Melanocyte of skin (primary cell): ENCODE data around the gene CKB. TPM values are rescaled to one million over a fixed set of nuclear protein-coding genes. Genes with fewer than 3 reads are reported as not detected.

Source experiments
- small RNA-seq, 2 donors: library from RNA; depleted of rRNA; stranded (forward); fragments of <200 nt; gene quantifications; one replicate each; pipeline ENCODE3, GENCODE V24; 2012
- total RNA-seq, 2 donors: library from RNA; depleted of rRNA; stranded (reverse); fragments of >200 nt; gene quantifications; 2 replicates each; pipeline ENCODE4 v1.2.3, GENCODE V29; 2012

CKB gene
- total RNA-seq, result 1 to 10 TPM; 4.1 to 5.7 TPM

DNA sequence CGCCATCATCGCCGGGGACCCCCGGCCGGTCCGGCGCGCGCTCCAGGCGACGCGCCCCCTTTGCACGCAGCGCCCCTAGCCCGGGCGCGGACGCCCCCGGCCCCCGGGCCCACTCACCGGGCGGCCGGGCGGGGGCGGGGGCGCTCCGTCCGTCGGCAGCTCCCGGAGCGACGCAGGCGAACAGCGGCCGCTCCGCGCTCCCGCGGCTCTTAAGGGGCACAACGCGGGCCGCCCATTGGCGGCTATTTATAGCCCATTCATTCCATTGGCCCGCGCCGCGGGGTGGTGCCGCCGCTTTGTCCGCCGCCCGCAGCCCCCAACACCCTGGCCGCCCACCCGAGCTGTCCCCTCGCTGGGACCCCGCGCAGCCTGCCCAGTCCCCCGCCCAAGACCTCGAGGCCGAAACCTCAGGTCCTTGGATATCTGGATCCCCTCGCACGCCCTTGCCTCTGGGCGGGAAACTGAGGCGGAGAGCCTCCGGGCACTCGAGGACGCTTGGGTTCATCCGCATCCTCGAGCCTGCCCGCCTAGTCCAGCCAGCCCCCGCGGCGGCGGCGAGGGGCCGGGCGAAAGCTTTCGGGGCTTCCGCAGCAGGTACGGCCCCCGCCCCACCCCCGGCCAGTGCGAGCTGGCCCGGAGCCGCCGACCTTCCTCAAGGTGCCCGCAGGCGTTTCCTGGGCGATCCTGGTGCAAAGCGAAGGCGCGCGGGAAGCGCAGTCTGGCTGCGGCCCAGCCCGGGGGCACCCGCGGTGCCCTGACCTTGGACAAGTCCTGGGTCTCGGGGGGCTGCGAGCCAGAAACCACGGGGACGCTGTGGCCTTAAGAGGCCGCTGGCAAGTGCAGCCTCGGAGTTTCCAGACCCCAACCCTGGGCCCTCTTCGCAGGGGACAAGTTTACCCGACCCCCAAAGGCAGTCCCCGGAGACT lies at the start of gene CKB:
CKB (minus strand) TSS at position 182 of the 926 bp plus-strand sequence. CDS start 337 bp downstream, outside the sequence.

DNA sequence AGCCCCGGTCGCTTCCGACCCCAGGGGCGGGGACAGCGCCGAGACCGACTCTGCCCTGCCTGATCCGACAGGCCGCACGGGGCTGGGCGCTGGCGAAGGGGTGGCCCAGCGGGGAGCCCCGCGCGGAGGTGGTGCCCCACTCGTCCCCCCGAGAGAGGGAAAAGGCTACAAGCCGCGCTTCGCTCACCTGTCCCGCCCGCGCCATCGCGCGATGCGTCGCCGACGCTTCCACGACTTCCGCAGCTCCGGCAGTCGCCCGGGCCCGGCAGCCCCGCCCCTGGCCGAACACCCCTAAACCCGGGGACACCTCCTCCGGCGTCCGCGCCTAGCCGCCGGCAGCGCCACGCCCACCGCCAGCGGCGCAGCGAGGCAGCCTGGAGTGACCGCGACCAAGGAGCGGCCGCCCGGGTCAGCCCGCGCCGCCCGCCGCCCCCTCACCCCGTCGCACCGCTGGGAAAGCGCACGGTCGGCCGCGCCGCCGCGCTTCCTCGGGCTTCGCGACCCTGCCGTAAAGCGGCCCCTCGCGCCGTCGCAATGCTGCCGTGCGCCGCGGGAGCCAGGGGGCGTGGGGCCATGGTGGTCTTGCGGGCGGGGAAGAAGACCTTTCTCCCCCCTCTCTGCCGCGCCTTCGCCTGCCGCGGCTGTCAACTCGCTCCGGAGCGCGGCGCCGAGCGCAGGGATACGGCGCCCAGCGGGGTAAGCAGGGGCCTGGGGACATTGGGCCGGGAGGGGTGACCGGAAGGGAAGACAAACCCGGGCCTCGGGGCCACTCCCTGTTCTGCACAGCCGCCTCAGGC lies 40.0 kb upstream of the CKB start, which contains the start of the genes BAG5 and COA8:
BAG5 (minus strand) TSS at position 229 of the 797 bp plus-strand sequence. CDS start 1,493 bp downstream, outside the sequence.
COA8 (plus strand) TSS at position 532 of the 797 bp plus-strand sequence; CDS start at position 574, 42 bp downstream.

DNA sequence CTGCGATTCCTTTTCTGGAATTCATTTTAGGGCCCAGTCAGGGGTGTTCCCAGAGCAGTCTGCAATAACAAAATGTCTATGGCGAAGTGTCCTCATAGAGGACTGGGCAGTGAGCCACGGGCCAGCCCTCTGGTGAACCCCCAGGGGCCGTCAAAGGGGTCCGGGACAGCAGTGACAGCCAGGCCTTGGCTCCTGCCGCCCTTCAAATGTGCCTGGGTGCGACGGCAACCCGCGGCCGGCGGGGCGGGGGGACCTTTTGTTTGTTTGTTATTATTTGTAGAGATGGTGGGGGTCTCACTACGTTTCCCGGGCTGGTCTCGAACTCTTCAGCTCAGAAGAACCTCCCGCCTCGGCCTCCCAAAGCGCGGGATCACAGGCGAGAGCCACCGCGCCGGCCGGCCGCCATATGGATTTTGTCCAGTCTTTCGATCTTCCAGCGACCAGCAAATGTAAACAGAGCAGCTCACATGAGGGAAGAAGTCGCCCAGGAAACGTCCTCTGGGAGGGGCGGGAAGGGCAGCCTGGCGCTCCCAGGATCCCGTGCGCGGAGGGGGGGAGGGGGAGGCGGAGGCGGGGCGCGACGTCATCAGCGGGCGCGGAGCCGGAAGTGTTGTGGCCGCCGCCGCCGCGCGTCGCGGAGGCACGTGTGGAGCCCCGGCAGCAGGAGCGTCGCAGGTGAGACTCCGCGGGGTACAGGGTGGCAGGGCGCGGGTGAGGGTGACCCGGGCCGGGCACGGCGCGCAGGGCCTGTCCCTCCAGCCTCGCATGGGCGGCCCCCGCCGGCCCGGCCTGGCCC lies 6.2 kb upstream of the CKB start, which contains the start of gene TRMT61A:
TRMT61A (plus strand) TSS at position 610 of the 796 bp plus-strand sequence. CDS start 783 bp downstream, outside the sequence.

Small RNAs within 50 kb of the gene (small RNA-seq; reads per million reads assigned to genes)
- gene RNU4-68P (0 reads per million in 2 donors), gene RNU7-160P (0 reads per million in 2 donors)

Other genes starting within 250 kb of the CKB start
- gene EIF5, start 188.6 kb downstream of the CKB start, total RNA-seq, result 100 to 1,000 TPM in 1 of 2 donors, 10 to 100 TPM in 1; 78.5 to 119 TPM
- 10 to 100 TPM; 74.7 to 88.9 TPM for gene MARK3, start 137.4 kb downstream of the CKB start, total RNA-seq
- 10 to 100 TPM in 1 of 2 donors, 1 to 10 TPM in 1; 7.2 to 12.0 TPM for gene TRMT61A, start 6.4 kb upstream of the CKB start, total RNA-seq
- gene BAG5, start 39.8 kb upstream of the CKB start, total RNA-seq, result 10 to 100 TPM; 18.9 to 31.6 TPM
- 10 to 100 TPM; 10.7 to 16.7 TPM for gene COA8, start 40.1 kb upstream of the CKB start, total RNA-seq
- gene KLC1, start 106.4 kb upstream of the CKB start, total RNA-seq, result 100 to 1,000 TPM; 122 to 137 TPM
- 10 to 100 TPM; 18.9 to 38.3 TPM for gene XRCC3, start 192.6 kb upstream of the CKB start, total RNA-seq
- 10 to 100 TPM; 35.8 to 46.3 TPM for gene ZFYVE21, start 193.0 kb upstream of the CKB start, total RNA-seq